Stimulated activated CD8-positive, alpha-beta memory T cell treated with anti-CD3 and anti-CD28 coated beads, Interleukin-12 subunit alpha, Interleukin-12 subunit beta, amount 100 ng/mL, for 24 hours (primary cell): ENCODE measurements around the gene NDUFA5.

ENCODE experiments used
- DNase-seq: peaks from one replicate; pipeline ENCODE4 v3.0.0-alpha.2; 2020; ENCODE audit errors: extremely low read depth

NDUFA5 gene

GRCh38 chr7:123557398-123558288 lies at the start of gene NDUFA5:
TSS of gene NDUFA5 (minus strand) at chr7:123557818. CDS start at chr7:123557795, 23 bp downstream.
- DNase-seq = peak; percentile 82

GRCh38 chr7:123604739-123605138 lies 47.1 kb upstream of the NDUFA5 start:
- DNase-seq = no peak

GRCh38 chr7:123602648-123603047 lies 45.0 kb upstream of the NDUFA5 start:
- DNase-seq = no peak

- no peak for DNase-seq
Measured at GRCh38 chr7:123601530-123601929, 43.9 kb upstream of the NDUFA5 start, which contains the start of gene ASB15. TSS of gene ASB15 (plus strand) at chr7:123601821. CDS start at chr7:123614503, 12,682 bp downstream.

GRCh38 chr7:123600876-123601275 lies 43.3 kb upstream of the NDUFA5 start:
- no peak for DNase-seq

- no peak for DNase-seq
Measured at GRCh38 chr7:123599766-123600165, 42.1 kb upstream of the NDUFA5 start.

GRCh38 chr7:123598657-123599056 lies 41.0 kb upstream of the NDUFA5 start:
- DNase-seq = no peak

GRCh38 chr7:123594813-123595241 lies 37.2 kb upstream of the NDUFA5 start:
- no peak for DNase-seq

GRCh38 chr7:123588376-123588775 lies 30.8 kb upstream of the NDUFA5 start:
- DNase-seq = no peak

- no peak for DNase-seq
Measured at GRCh38 chr7:123583821-123584220, 26.2 kb upstream of the NDUFA5 start.

GRCh38 chr7:123581162-123581459 lies 23.5 kb upstream of the NDUFA5 start:
- no peak for DNase-seq

- no peak for DNase-seq
Measured at GRCh38 chr7:123580406-123581161, 23.0 kb upstream of the NDUFA5 start.

GRCh38 chr7:123579416-123579815 lies 21.8 kb upstream of the NDUFA5 start:
- DNase-seq = no peak

- DNase-seq = no peak
Measured at GRCh38 chr7:123573896-123574467, 16.4 kb upstream of the NDUFA5 start.

GRCh38 chr7:123573341-123573740 lies 15.7 kb upstream of the NDUFA5 start:
- DNase-seq = no peak

- DNase-seq = no peak
Measured at GRCh38 chr7:123571684-123572083, 14.1 kb upstream of the NDUFA5 start.

GRCh38 chr7:123571187-123571586 lies 13.6 kb upstream of the NDUFA5 start:
- DNase-seq = no peak

GRCh38 chr7:123570390-123571182 lies 13.0 kb upstream of the NDUFA5 start:
- no peak for DNase-seq

- no peak for DNase-seq
Measured at GRCh38 chr7:123569352-123570010, 11.9 kb upstream of the NDUFA5 start.

- DNase-seq = no peak
Measured at GRCh38 chr7:123562121-123562520, 4.5 kb upstream of the NDUFA5 start.

GRCh38 chr7:123558289-123558874 lies 764 bp upstream of the NDUFA5 start:
- DNase-seq = no peak
